ENCODE measurements around the gene ATP8A2.
"Not testable (repeated sequence)": the region's sequence is repeated elsewhere in the genome, so short reads cannot be mapped to it uniquely, and the experiment has no call there.

The ATP8A2 gene

GRCh38 chr13:25466880-25467279 lies 95.1 kb downstream of the ATP8A2 start:
- ATAC-seq, result no peak

DNA sequence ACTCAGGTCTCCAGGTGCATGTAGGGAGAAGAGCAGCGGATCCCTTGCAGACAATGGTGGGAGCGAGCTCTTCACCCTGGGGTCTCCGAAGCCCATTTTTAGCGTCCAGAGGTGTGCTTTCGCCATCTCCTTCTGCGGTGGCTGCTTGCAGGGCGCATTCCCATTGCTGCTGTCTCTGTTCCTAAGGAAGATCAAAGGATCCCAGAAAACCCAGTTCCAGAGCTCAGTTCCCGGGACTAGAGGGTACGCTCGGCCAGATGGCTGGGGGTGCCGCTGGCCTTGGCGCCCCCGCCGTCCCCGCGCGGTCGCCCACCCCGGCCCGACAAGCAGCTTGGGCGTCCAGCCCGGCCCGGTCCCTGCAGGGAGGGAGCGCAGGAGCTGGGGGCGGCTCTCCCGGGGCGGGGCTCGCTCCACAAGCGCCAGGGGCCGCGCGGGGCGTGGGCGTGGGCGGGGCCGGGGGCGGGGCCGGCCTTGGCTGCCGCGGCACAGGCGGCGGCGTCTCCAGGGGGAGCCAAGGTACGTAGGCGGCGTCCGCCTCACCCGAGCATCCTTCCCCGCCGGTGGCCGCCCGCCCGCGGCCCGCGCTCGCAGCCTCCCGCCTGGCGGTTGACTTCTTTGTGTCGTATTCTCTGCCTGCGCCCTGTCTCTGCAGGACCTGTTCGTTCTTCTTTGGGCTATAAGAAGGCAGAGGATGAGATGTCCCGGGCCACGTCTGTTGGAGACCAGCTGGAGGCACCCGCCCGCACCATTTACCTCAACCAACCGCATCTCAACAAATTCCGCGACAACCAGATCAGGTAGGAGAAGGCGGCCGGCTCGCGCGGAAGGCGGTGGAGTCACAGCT lies 96.8 kb downstream of the ATP8A2 start:
- peak in 1 of 2 donors; percentile 10 for ATAC-seq

DNA sequence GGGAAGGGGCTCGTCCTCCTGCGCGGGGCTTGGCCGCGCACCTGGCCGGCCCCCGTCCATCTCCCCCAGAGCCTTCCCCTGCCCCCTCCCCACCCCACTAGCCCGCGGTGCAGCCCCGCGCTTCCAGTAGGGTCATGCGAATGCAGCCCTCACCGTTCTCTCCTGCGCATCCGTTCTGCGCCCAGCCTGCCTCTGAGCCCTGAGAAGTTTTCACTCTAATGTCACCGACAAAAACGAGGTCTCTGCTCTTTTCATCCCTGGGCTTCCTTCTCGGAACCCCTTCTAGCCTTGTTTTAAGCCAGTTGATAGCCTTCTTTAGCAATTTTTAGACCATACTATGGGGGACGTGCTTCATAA lies 97.4 kb downstream of the ATP8A2 start:
- no peak for ATAC-seq

- ATAC-seq, result no peak
These were observed 102.1 kb downstream of the ATP8A2 start for GRCh38 chr13:25473864-25474263.

- no peak for ATAC-seq
These were observed 106.4 kb downstream of the ATP8A2 start for GRCh38 chr13:25478186-25478585.

- no peak for ATAC-seq
These were observed 117.5 kb downstream of the ATP8A2 start for GRCh38 chr13:25489238-25489637.

GRCh38 chr13:25490236-25490635 lies 118.5 kb downstream of the ATP8A2 start:
- no peak for ATAC-seq

- no peak for ATAC-seq
These were observed 122.3 kb downstream of the ATP8A2 start for GRCh38 chr13:25493931-25494640.

GRCh38 chr13:25494698-25495411 lies 123.1 kb downstream of the ATP8A2 start:
- ATAC-seq, result no peak

DNA sequence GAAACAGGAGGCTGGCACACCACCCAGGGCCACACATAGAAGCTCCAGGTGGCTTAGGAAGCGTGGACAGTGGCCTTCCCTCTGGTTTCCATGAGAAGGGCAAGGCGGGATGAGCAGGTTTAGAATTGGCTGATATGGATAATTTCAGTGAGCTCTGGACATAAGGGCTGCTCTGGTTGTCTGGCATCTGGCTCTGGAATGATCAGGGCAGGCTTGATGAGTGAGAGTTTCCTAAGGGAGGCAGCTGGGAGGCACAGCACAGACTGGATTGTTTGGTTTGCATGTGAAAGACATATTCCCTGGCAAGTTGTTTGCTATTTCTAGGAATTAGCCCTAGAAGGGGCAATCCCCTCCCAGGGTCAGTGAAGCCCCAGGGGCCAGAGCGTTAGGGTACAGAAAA lies 129.5 kb downstream of the ATP8A2 start:
- ATAC-seq, result no peak

- ATAC-seq, result no peak
These were observed 130.3 kb downstream of the ATP8A2 start for GRCh38 chr13:25502031-25502430.

GRCh38 chr13:25502551-25502950 lies 130.8 kb downstream of the ATP8A2 start:
- no peak for ATAC-seq

DNA sequence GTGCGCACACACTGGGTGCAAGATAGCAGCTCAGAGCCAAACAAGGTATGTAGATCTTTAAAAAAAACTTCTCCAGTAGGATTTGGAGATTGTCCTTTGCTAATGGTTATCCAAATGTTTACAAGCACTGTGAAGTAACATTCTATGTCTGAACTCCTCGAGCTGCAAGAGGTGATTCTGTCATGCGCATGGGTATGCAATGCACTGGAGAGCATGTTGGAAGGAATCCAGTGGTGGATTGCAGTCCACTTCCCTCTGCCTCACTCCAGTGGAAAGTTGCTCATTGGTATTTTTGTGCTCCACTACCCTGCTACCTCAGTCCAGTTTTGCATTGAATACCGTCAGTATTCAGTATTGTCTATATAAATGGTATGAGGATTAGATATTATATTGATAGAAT lies 132.1 kb downstream of the ATP8A2 start:
- ATAC-seq, result no peak

DNA sequence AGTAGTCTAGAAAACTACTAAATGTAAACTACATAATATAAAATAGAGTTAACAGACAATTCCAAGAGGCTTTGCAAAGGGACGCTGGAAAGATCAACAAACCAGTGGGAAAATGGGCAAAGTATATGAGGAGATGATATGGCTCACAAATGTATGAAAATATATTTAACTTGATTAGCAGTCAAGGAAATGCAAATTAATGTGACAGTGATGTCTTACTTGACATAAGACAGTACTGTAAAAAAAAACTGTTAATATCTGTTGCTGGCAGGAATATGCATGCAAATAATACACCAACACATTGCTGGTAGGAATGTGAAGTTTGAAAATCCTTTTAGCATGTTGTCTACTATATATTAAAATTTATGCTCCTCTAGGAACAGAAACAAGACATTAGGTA lies 136.1 kb downstream of the ATP8A2 start:
- no peak for ATAC-seq

GRCh38 chr13:25513060-25513459 lies 141.3 kb downstream of the ATP8A2 start:
- ATAC-seq, result not testable (repeated sequence)

DNA sequence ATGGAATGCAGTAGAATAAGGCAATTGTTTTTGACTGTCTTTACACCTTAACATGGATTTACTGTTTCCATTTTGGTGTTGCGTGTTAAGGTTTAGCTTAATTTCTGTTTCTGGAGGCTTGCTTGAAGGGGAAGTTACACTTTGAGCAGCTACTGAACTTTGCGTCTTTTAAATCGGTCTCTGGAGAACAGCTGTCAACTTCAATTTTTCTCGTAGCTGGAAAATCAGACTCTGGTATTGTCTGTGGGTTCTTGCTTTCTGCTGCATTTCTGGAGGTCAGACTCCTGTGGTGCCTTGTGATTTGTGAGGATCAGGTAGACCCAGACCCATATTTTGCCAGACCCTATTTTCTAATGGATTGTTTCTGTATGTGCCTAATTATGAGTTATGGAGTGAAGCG lies 146.7 kb downstream of the ATP8A2 start:
- ATAC-seq, result no peak

GRCh38 chr13:25525884-25526283 lies 154.1 kb downstream of the ATP8A2 start:
- no peak for ATAC-seq

DNA sequence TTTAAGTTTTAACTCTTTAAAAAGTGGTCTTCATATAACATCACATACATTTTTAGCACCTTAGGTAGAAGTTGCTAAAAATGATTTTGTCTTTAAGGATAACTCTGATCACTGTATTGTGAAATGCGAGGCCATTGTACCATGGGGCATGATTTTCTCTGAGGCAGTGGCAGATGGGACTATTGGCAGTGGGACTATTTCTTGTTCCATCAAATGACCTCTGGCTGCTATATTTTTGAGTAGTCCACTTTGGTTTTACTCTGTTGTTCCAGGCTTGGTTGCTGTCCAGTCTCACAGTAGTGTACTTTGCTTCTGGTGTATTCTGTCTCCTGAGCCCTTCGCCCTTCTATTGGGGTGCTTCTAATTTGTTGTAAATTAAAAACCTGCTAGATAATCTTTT lies 156.5 kb downstream of the ATP8A2 start:
- no peak for ATAC-seq

DNA sequence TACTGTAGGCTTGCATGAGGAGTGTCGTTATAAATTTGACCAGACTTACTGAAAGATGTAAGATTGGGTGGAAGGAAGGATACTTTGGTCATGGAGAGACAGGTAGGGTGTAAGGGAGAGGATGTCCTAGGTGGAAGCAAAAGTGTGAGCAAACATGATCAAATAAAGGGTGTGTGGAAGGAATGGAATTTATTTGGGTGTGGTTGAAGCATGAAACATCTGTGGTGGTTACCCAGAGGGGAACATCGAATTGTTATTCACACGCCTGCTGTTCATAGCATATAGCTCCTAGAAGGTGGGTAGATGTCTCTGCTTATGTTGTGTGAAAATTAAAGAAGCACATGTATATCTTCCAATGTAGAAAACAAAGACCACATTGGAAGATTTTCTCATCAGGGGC lies 157.7 kb downstream of the ATP8A2 start:
- ATAC-seq, result no peak

- no peak for ATAC-seq
These were observed 166.5 kb downstream of the ATP8A2 start for GRCh38 chr13:25538276-25538675.

GRCh38 chr13:25541434-25542123 lies 169.8 kb downstream of the ATP8A2 start:
- ATAC-seq, result no peak

DNA sequence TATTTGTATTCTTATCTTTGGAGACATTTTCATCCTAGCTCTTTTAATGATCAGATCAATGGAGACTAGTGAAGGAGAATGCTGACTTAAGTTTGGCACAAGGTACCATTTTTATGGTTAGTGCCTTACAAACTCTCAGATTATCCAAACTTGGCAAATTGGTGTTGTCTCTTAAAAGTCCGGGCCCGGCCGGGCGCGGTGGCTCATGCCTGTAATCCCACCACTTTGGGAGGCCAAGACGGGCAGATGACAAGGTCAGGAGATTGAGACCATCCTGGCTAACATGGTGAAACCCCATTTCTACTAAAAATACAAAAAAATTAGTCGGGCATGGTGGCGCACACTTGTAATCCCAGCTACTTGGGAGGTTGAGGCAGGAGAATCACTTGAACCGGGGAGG lies 177.2 kb downstream of the ATP8A2 start:
- not testable (repeated sequence) for ATAC-seq

- ATAC-seq, result no peak
These were observed 190.0 kb downstream of the ATP8A2 start for GRCh38 chr13:25561812-25562211.
